ENCODE measurements around the gene KRTAP12-4. TPM values are rescaled to one million over a fixed set of nuclear protein-coding genes. Genes with fewer than 3 reads are reported as not detected.

The KRTAP12-4 gene
- total RNA-seq, 1 donor from 2014 or later: not detected

- DNase-seq (ENCODE audit: low read depth) (no peak), FAIRE-seq (no peak)
- H3K27ac Mint-ChIP-seq (ENCODE audit: unreplicated experiment): no peak overlapping the region
- H3K27me3 Mint-ChIP-seq (ENCODE audit: low read depth, unreplicated experiment): peaks cover 39% of the 10 kb centered on the region
- no peak overlapping the region for H3K4me3 Mint-ChIP-seq (ENCODE audit: unreplicated experiment)
- H3K9ac ChIP-seq (ENCODE audit: low read length): no peak overlapping the region
- no peaks in the 10 kb centered on the region for H3K36me3 ChIP-seq (ENCODE audit: insufficient read depth, low read length)
- H2AFZ ChIP-seq (ENCODE audit: low read depth, low read length): no peak overlapping the region
- peaks cover 2% of the 10 kb centered on the region for H3K4me1 Mint-ChIP-seq (ENCODE audit: low read depth, unreplicated experiment)
- no peaks in the 10 kb centered on the region for H3K79me2 ChIP-seq (ENCODE audit: insufficient read depth, low read length)
- H3K9me3 Mint-ChIP-seq (ENCODE audit: unreplicated experiment): peaks cover 30% of the 10 kb centered on the region
- no peaks in the 10 kb centered on the region for H4K20me1 ChIP-seq (ENCODE audit: insufficient read depth, low read length)
- no peak overlapping the region for H3K27ac ChIP-seq (ENCODE audit: low read depth, low read length)
- TF ChIP-seq CTCF (IDR thresholded peaks at IDR 0.05; ENCODE audit: insufficient read depth, low read depth, low read length) (no peak), EZH2 (IDR thresholded peaks at IDR 0.05; ENCODE audit: insufficient read depth, low read length) (no peak)
- H3K36me3 Mint-ChIP-seq (ENCODE audit: low read depth, unreplicated experiment): peaks cover 2% of the 10 kb centered on the region
- no peaks in the 10 kb centered on the region for H3K27me3 ChIP-seq (ENCODE audit: insufficient read depth, low read length)
- H3K9me3 ChIP-seq (ENCODE audit: insufficient read depth, low read depth, low read length): peaks cover 6% of the 10 kb centered on the region
- no peak overlapping the region for H3K4me2 ChIP-seq (ENCODE audit: low read length)
- H3K4me1 ChIP-seq (ENCODE audit: insufficient read depth, low read length): no peaks in the 10 kb centered on the region
- no peak overlapping the region for H3K4me3 ChIP-seq (ENCODE audit: insufficient read depth, low read depth, low read length)
Observed at GRCh38 chr21:44653656-44654575, 543 bp downstream of the KRTAP12-4 start.

- H3K4me2 ChIP-seq (ENCODE audit: low read length): no peak overlapping the region
- DNase-seq (ENCODE audit: low read depth): no peak
- no peak overlapping the region for H3K9ac ChIP-seq (ENCODE audit: low read length)
- H3K9me3 Mint-ChIP-seq (ENCODE audit: unreplicated experiment): peaks cover 30% of the 10 kb centered on the region
- no peak overlapping the region for H3K4me3 Mint-ChIP-seq (ENCODE audit: unreplicated experiment)
- no peaks in the 10 kb centered on the region for H3K79me2 ChIP-seq (ENCODE audit: insufficient read depth, low read length)
- no peak overlapping the region for H2AFZ ChIP-seq (ENCODE audit: low read depth, low read length)
- H3K27me3 ChIP-seq (ENCODE audit: insufficient read depth, low read length): no peaks in the 10 kb centered on the region
- peaks cover 2% of the 10 kb centered on the region for H3K36me3 Mint-ChIP-seq (ENCODE audit: low read depth, unreplicated experiment)
- no peak overlapping the region for H3K27ac ChIP-seq (ENCODE audit: low read depth, low read length)
- no peaks in the 10 kb centered on the region for H3K4me1 Mint-ChIP-seq (ENCODE audit: low read depth, unreplicated experiment)
- H3K27ac Mint-ChIP-seq (ENCODE audit: unreplicated experiment): no peak overlapping the region
- H3K4me3 ChIP-seq (ENCODE audit: insufficient read depth, low read depth, low read length): no peak overlapping the region
- peaks cover 6% of the 10 kb centered on the region for H3K9me3 ChIP-seq (ENCODE audit: insufficient read depth, low read depth, low read length)
- no peaks in the 10 kb centered on the region for H3K36me3 ChIP-seq (ENCODE audit: insufficient read depth, low read length)
- H3K4me1 ChIP-seq (ENCODE audit: insufficient read depth, low read length): no peaks in the 10 kb centered on the region
- TF ChIP-seq EZH2 (IDR thresholded peaks at IDR 0.05; ENCODE audit: insufficient read depth, low read length) (no peak), CTCF (IDR thresholded peaks at IDR 0.05; ENCODE audit: insufficient read depth, low read depth, low read length) (no peak)
- no peak for FAIRE-seq
- H3K27me3 Mint-ChIP-seq (ENCODE audit: low read depth, unreplicated experiment): peaks cover 37% of the 10 kb centered on the region
- H4K20me1 ChIP-seq (ENCODE audit: insufficient read depth, low read length): no peaks in the 10 kb centered on the region
Observed at GRCh38 chr21:44653123-44653522, 1.3 kb downstream of the KRTAP12-4 start.
